WI38 (cell line): ENCODE measurements around the gene PTPN13.

ENCODE experiments used
- H3K4me3 ChIP-seq: 2 replicates; pipeline ENCODE4 v1.5.1; 2011; ENCODE audit warnings: low read depth, mild to moderate bottlenecking, control low read depth, low read length
- TF ChIP-seq, protein P1 (sequence below): IDR thresholded peaks from 2 replicates; pipeline ENCODE4 v1.5.1; 2012; ENCODE audit warnings: low read depth, mild to moderate bottlenecking, control low read depth, low read length

PTPN13 gene

GRCh38 chr4:86606809-86607208 is 12.7 kb downstream of the PTPN13 start:
- H3K4me3 ChIP-seq: no peak overlapping the region
- TF ChIP-seq, protein P1, sequence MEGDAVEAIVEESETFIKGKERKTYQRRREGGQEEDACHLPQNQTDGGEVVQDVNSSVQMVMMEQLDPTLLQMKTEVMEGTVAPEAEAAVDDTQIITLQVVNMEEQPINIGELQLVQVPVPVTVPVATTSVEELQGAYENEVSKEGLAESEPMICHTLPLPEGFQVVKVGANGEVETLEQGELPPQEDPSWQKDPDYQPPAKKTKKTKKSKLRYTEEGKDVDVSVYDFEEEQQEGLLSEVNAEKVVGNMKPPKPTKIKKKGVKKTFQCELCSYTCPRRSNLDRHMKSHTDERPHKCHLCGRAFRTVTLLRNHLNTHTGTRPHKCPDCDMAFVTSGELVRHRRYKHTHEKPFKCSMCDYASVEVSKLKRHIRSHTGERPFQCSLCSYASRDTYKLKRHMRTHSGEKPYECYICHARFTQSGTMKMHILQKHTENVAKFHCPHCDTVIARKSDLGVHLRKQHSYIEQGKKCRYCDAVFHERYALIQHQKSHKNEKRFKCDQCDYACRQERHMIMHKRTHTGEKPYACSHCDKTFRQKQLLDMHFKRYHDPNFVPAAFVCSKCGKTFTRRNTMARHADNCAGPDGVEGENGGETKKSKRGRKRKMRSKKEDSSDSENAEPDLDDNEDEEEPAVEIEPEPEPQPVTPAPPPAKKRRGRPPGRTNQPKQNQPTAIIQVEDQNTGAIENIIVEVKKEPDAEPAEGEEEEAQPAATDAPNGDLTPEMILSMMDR: no peak

- TF ChIP-seq, protein P1: no peak
Observed at GRCh38 chr4:86608757-86609375, 14.8 kb downstream of the PTPN13 start.

GRCh38 chr4:86611757-86612156 is 17.6 kb downstream of the PTPN13 start:
- TF ChIP-seq, protein P1: no peak

More at GRCh38 chr4:86608757-86609375, 14.8 kb downstream of the PTPN13 start:
- H3K4me3 ChIP-seq: no peak overlapping the region

GRCh38 chr4:86613734-86614133 is 19.6 kb downstream of the PTPN13 start:
- H3K4me3 ChIP-seq: no peak overlapping the region
- TF ChIP-seq, protein P1: no peak

More at GRCh38 chr4:86611757-86612156, 17.6 kb downstream of the PTPN13 start:
- H3K4me3 ChIP-seq: no peak overlapping the region

DNA sequence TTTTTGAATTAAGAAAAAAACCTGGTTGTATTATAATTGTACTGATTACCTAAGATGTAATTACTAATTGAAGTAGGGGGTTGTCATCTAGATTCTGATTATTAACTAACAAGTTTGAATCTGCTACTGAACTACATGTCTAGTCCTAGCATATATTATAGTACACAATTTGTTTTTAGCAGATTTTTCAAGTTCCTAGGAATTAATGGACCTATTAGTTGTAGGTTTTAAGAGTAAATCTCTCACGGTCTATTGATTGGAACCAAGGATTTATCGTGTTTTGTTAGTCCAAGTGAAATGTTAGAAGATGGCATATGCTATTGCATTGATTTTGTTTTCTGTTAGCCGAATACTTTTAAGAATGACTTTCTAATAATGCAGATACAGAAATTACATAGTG is 20.8 kb downstream of the PTPN13 start:
- TF ChIP-seq, protein P1: no peak
- no peak overlapping the region for H3K4me3 ChIP-seq

GRCh38 chr4:86615501-86615900 is 21.4 kb downstream of the PTPN13 start:
- no peak overlapping the region for H3K4me3 ChIP-seq
- TF ChIP-seq, protein P1: no peak

DNA sequence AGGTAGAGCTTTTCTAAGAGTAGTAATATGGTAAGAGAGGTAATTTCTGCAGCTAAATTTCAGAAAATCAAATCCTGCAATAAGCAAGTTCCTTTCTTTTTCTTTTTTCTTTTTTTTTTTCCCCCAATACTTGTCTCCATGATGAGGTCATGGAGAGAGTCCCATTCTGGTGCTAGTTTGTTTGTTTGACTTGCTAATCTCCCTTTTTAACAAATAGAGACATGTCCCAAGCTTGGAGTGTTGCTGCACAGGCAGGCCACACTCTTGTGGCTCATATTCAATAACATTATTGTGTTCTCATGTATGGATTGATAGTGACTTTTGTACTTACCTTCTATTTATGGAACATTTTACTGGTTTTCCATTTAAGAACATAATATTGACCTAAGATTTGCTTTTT is 25.5 kb downstream of the PTPN13 start:
- TF ChIP-seq, protein P1: no peak

More for the DNA sequence above, 25.5 kb downstream of the PTPN13 start:
- no peak overlapping the region for H3K4me3 ChIP-seq
